Activated CD8-positive, alpha-beta T cell treated with anti-CD3 and anti-CD28 coated beads for 36 hours (primary cell): ENCODE results near the gene ADGRG1. TPM values are rescaled to one million over a fixed set of nuclear protein-coding genes. Genes with fewer than 3 reads are reported as not detected.

Source experiments
- ATAC-seq: fragments of 200-7000 bp; cut with Tn5 transposase; one replicate; pipeline ENCODE4 v1.10.0; 2021; ENCODE audit warnings: mild to moderate bottlenecking, moderate library complexity
- CTCF ChIA-PET: fragments of 350-600 bp; sonication (Branson Sonifier 250); formaldehyde crosslinking; loops from one replicate; lab custom pipeline; 2021; ENCODE audit warnings: antibody characterized with exemption; lab: Charles Lee
- POLR2A ChIA-PET: fragments of 350-600 bp; sonication (Branson Sonifier 250); formaldehyde crosslinking; loops from one replicate; lab custom pipeline; 2021; ENCODE audit warnings: antibody characterized with exemption; lab: Charles Lee
- DNase-seq: peaks from one replicate; pipeline ENCODE4 v3.0.0-alpha.2; 2020
- H3K27ac Mint-ChIP-seq: one replicate; pipeline ENCODE4 v1.8.0; 2021; ENCODE audit warnings: mild to moderate bottlenecking, mixed read lengths
- H3K27me3 Mint-ChIP-seq: one replicate; pipeline ENCODE4 v1.8.0; 2021; ENCODE audit warnings: mixed read lengths
- H3K36me3 Mint-ChIP-seq: one replicate; pipeline ENCODE4 v1.8.0; 2021; ENCODE audit warnings: low read depth, mixed read lengths
- H3K4me1 Mint-ChIP-seq: one replicate; pipeline ENCODE4 v1.8.0; 2021; ENCODE audit warnings: low read depth, mixed read lengths
- H3K4me3 Mint-ChIP-seq: one replicate; pipeline ENCODE4 v1.8.0; 2021; ENCODE audit warnings: mild to moderate bottlenecking, moderate library complexity, mixed read lengths
- H3K9me3 Mint-ChIP-seq: one replicate; pipeline ENCODE4 v1.8.0; 2021; ENCODE audit warnings: mixed read lengths
- intact Hi-C: fragments of 100-400 bp; cut with micrococcal nuclease; formaldehyde crosslinking; loops from one replicate; pipeline ENCODE4 v1.10.0; 2022
- total RNA-seq, 2 experiments: library from RNA; stranded (reverse); gene quantifications; one replicate each; pipeline ENCODE4 v1.2.3, GENCODE V29; 2021
- TF ChIP-seq, protein P1 (sequence below): fragments of 200-600 bp; IDR thresholded peaks from one replicate; pipeline ENCODE4 v1.8.0; 2022; ENCODE audit warnings: antibody characterized with exemption, mild to moderate bottlenecking

ADGRG1 gene
- total RNA-seq, 2 experiments from 2014 or later = 4.9 to 8.5 TPM

DNA sequence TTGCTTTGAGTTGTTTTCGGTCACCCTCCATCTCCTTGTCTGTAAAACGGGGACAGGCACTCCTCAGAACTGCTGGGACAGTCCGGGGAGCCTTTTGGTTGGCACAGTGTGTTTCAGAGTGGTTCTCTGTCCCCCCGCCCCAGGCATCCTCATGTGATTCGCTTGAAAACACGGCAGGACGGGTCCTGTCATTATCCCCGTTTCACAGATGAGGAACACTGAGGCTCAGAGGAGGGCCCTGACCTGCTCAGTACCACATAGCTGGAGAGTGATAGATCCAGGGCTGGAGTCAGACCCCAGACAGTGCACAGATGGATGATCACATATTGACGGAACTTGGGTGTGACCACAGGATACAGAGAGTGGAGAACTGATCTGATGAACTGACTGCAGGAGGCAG lies 13.5 kb upstream of the ADGRG1 start:
- ChIA-PET POLR2A (interaction anchor here (0.7 to 1.2 kb wide), 6 partner anchors 14 to 37 kb away, joined by 3 to 8 read pairs (median 4); no protein-coding TSS in a partner anchor), CTCF (interaction anchor here (0.6 to 3.0 kb wide), 9 partner anchors 15 to 153 kb away, joined by 3 to 16 read pairs (median 4); partner anchors contain the start of gene POLR2C)
- H3K36me3 Mint-ChIP-seq = no peaks in the 10 kb centered on the region
- no peak overlapping the region for H3K4me3 Mint-ChIP-seq
- intact Hi-C loops = no loop called here
- peak overlapping the region; percentile 84 for H3K27ac Mint-ChIP-seq
- peaks cover 57% of the 10 kb centered on the region for H3K4me1 Mint-ChIP-seq
- no peaks in the 10 kb centered on the region for H3K27me3 Mint-ChIP-seq
- ATAC-seq = peak; percentile 12
- TF ChIP-seq, protein P1, sequence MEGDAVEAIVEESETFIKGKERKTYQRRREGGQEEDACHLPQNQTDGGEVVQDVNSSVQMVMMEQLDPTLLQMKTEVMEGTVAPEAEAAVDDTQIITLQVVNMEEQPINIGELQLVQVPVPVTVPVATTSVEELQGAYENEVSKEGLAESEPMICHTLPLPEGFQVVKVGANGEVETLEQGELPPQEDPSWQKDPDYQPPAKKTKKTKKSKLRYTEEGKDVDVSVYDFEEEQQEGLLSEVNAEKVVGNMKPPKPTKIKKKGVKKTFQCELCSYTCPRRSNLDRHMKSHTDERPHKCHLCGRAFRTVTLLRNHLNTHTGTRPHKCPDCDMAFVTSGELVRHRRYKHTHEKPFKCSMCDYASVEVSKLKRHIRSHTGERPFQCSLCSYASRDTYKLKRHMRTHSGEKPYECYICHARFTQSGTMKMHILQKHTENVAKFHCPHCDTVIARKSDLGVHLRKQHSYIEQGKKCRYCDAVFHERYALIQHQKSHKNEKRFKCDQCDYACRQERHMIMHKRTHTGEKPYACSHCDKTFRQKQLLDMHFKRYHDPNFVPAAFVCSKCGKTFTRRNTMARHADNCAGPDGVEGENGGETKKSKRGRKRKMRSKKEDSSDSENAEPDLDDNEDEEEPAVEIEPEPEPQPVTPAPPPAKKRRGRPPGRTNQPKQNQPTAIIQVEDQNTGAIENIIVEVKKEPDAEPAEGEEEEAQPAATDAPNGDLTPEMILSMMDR = no peak
- no peaks in the 10 kb centered on the region for H3K9me3 Mint-ChIP-seq
- no peak for DNase-seq

DNA sequence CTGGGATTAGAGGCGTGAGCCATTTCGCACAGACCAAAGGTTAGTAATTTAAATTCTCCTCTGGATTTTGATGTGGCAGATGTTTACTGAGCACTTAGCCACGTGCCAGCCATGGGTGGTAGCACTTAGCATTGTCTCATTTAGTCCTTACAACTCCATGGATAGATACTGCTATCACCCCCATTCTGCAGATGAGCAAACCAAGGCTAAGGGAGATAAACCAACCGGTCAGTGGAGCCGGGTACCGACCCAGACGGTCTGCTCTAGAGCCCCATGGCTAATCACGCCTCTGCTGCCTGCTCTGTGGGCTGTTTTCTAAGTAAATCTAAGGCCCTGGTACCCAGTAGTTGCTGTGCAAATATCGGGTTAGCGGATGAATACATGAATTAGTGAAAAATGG lies 12.6 kb upstream of the ADGRG1 start:
- DNase-seq = no peak
- Mint-ChIP-seq H3K4me1 (peaks cover 48% of the 10 kb centered on the region), H3K36me3 (no peaks in the 10 kb centered on the region), H3K27ac (no peak overlapping the region), H3K27me3 (no peaks in the 10 kb centered on the region), H3K4me3 (no peak overlapping the region), H3K9me3 (no peaks in the 10 kb centered on the region)
- no peak for ATAC-seq
- ChIA-PET POLR2A (interaction anchor here (0.9 kb wide), 1 partner anchor 33 kb away, joined by 3 read pairs; no protein-coding TSS in a partner anchor), CTCF (interaction anchor here (0.6 to 3.0 kb wide), 3 partner anchors 15 to 154 kb away, joined by 3 to 16 read pairs (median 5); partner anchors contain the start of gene POLR2C)
- intact Hi-C loops = no loop called here
- TF ChIP-seq, protein P1 = no peak

DNA sequence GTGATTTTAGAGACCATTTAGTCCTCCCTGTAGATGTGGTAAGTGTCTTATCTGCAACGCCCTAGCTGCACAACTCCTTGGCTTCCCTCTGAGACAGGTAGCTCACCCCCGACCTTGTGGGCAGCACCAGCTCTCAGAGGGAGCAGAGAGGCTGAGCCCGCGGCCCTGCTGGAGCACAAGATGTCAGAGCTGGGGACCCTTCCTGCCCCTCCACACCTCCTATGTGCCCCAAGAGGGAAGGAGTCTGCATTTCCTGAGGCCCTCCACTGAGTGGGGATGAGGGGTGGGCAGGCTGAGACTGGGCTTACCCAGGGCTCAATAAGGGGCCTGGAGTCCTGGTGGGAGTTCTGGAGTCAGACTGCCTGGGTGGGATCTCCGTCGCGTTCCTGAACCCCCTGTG lies 12.2 kb upstream of the ADGRG1 start:
- TF ChIP-seq, protein P1 = no peak
- ChIA-PET CTCF (interaction anchor here (1.8 to 3.0 kb wide), 3 partner anchors 16 to 40 kb away, joined by 5 to 16 read pairs (median 10); no protein-coding TSS in a partner anchor), POLR2A (no interaction called here)
- peaks cover 44% of the 10 kb centered on the region for H3K4me1 Mint-ChIP-seq
- intact Hi-C loops = no loop called here
- no peaks in the 10 kb centered on the region for H3K27me3 Mint-ChIP-seq
- H3K27ac Mint-ChIP-seq = no peak overlapping the region
- no peaks in the 10 kb centered on the region for H3K9me3 Mint-ChIP-seq
- H3K36me3 Mint-ChIP-seq = no peaks in the 10 kb centered on the region
- ATAC-seq (no peak), DNase-seq (no peak)
- no peak overlapping the region for H3K4me3 Mint-ChIP-seq

DNA sequence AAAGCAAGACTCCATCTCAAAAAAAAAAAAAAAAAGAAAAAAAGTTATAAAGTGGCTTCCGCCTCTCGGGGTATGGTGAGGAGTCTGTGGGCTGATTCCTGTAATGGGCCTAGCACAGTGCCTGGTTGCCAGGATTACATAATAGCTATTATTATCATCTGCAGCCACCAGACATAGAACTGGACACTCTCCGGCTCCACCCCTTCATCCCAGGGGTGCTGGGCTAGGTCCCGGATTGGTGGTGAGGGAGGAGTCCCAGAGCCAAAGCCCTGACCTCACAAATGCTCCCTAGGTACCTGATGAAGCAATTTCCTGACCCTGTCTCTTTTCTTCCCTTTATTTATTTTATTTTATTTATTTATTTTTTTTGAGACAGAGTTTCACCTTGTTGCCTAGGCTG lies 11.6 kb upstream of the ADGRG1 start:
- no peaks in the 10 kb centered on the region for H3K36me3 Mint-ChIP-seq
- TF ChIP-seq, protein P1 = no peak
- no peaks in the 10 kb centered on the region for H3K27me3 Mint-ChIP-seq
- ATAC-seq (no peak), DNase-seq (no peak)
- H3K4me3 Mint-ChIP-seq = no peak overlapping the region
- H3K4me1 Mint-ChIP-seq = peaks cover 41% of the 10 kb centered on the region
- intact Hi-C loops = no loop called here
- ChIA-PET POLR2A (no interaction called here), CTCF (interaction anchor here (1.0 to 2.6 kb wide), 4 partner anchors 21 to 40 kb away, joined by 3 to 10 read pairs (median 4); no protein-coding TSS in a partner anchor)
- H3K27ac Mint-ChIP-seq = no peak overlapping the region
- no peaks in the 10 kb centered on the region for H3K9me3 Mint-ChIP-seq

DNA sequence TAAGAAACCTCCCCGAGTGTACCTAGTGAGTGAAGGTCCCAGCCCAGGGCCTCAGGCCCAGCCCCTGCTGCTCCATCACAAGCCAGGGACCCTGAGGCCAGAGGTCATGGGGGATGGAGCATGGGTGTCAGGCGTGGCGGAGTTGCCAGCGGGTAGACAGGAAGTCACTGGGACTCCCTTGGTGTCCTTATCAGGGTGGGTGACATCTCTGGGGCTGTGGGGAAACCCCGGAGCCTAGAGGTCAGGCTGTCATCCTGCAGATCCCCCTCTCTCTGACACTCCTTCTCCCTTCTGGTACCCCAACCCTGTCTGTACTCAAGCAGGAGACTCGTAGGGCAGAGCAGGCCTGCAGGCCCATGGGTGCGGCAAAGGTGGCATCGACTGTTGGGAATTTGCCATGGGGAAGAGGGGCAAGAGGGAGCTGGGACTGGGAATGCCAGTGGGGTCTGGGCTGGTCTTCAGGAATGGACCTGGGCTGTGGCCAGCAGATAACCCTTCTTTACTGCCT lies 10.8 kb upstream of the ADGRG1 start:
- Mint-ChIP-seq H3K27ac (no peak overlapping the region), H3K36me3 (no peaks in the 10 kb centered on the region), H3K4me3 (no peak overlapping the region), H3K27me3 (no peaks in the 10 kb centered on the region), H3K4me1 (peaks cover 36% of the 10 kb centered on the region), H3K9me3 (no peaks in the 10 kb centered on the region)
- ChIA-PET CTCF (interaction anchor here (1.0 to 2.6 kb wide), 4 partner anchors 22 to 41 kb away, joined by 3 to 10 read pairs (median 4); no protein-coding TSS in a partner anchor), POLR2A (no interaction called here)
- ATAC-seq = no peak
- intact Hi-C loops = no loop called here
- TF ChIP-seq, protein P1 = no peak
- DNase-seq = no peak
